SIG-M5 treated with dmso at 0.1 percent for 504 hours (cell line): ENCODE measurements around the gene SGMS1.
A peak's percentile ranks its signal among the peaks of the same experiment; 100 is the strongest.
"Not testable (repeated sequence)": the region's sequence is repeated elsewhere in the genome, so short reads cannot be mapped to it uniquely, and the experiment has no call there.

Source experiments
- DNase-seq: peaks from one replicate; lab custom pipeline; 2025; ENCODE audit not compliant: unreplicated experiment; lab: John Stamatoyannopoulos, UW

SGMS1 gene

DNA sequence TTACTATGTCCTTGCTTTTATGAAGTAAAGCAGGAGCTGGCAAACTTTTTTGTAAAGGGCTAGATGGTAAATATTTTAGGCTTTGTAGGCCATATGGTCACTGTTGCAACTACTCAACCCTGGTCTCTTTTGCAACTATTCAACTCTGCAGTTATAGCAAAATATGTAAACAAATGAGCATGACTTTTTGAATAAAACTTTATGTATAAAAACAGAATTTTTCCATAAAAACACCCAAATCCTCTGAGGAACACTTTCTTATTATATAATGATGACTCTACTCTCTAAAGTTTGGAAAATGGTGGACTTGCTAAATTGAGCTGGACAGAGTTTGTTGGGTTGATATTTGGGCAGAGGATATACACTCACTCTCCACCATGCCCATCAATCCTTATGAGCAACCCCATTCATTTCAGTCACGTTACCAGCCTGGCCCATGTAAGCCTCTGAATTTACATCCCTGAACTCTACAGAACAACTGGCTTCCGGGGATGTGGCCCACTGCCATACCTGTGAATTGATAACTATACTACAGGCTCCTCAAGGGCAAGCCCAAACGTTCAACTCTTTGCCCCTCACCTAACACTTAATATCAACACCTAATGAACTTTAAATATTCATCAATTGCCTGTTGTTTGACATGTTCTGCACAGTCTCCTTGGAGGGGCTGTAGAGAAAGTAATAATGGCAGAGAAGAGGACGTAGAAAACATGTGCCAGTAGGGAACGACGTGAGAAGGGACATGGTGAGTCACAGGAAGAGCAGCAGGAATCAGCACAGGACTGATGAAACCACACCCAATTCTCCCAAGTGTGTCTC is 37.6 kb downstream of the SGMS1 start:
- no peak for DNase-seq

GRCh38 chr10:50582766-50583762 is 40.7 kb downstream of the SGMS1 start:
- no peak for DNase-seq

DNA sequence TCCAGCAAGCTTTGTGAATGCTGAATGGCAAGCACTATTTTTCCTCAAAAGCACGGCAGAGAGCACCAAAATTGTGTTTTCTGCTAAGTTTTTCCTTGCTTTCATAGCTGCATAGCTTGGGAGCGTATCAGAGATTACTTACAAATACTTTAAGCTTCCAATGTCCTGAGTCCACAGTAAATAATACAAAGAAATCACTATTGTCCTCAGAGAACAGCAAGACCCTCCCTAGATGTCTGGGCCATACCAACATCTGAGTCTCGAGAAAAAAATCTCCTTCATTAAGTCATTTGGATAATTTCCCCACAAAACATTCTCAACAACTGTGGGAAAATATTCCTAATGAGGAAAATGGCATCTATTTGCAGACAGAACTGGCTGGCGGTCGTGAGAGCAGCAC is 41.7 kb downstream of the SGMS1 start:
- no peak for DNase-seq

- no peak for DNase-seq
These were observed 43.4 kb downstream of the SGMS1 start for GRCh38 chr10:50580262-50580891.

GRCh38 chr10:50579491-50580261 is 44.1 kb downstream of the SGMS1 start:
- DNase-seq = peak; percentile 17

DNA sequence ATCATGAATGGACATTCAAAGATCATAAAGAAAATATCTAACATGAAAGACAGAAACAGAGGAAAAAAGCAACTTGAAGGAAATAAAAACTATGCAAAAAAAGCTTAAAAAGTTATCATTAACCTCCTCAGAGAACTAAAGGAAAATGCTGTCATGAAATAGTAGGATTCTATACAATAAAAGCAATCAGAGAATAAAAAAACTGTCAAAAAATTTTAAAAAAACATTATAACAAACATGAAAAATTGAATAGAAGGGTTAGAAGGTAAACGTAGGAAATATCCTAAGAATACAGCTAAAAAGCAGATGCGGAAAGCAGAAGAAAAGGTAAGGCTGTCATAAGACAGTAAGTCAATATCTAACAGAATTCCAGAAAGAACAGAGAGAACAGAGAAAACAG is 44.8 kb downstream of the SGMS1 start:
- DNase-seq = no peak

- DNase-seq = no peak
These were observed 45.9 kb downstream of the SGMS1 start for GRCh38 chr10:50577681-50578350.

DNA sequence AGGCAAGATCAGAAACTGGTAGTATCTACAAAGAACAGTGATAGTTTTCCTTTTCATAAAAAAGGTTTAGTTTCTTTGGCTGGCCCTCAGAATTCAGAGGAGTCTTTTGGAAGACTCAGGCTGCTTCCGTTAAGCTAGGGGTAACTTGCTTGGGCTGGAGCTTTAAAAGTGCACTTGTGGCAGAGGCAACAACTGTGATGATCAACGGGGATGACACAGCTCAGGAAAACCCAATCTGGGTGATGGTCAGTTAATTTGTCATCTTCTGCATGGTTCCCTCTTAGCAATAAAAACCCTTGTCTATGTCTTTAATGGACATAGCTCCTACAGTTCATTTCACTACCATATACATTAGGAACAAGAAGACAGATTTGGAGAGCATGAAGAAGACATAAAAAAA is 46.7 kb downstream of the SGMS1 start:
- no peak for DNase-seq

DNA sequence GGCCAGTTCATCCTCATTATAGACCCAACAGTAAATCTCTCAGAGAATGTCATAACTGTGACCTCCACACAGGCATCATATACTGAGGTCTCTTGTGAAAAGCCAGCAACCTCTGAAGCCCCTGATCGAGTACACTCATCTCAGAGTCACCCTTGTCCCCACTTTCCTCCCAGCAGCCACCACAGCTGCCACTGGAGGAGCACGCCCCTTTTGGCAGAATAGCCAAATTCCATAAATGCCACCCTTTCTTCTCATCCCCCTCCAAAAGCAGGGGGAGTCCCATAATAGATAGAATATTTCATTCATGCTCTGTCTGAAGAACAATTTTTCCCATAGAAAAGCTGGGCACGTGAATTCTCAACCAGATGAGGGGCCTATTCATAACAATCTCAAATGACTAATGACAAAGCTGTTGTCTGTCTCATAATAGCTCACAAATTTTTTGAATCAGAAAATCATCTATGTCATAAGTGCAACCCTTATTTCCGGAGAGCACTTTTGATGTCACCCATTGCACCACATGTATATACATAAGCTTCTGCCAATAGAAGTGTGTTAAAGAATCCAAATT is 47.4 kb downstream of the SGMS1 start:
- DNase-seq = no peak

DNA sequence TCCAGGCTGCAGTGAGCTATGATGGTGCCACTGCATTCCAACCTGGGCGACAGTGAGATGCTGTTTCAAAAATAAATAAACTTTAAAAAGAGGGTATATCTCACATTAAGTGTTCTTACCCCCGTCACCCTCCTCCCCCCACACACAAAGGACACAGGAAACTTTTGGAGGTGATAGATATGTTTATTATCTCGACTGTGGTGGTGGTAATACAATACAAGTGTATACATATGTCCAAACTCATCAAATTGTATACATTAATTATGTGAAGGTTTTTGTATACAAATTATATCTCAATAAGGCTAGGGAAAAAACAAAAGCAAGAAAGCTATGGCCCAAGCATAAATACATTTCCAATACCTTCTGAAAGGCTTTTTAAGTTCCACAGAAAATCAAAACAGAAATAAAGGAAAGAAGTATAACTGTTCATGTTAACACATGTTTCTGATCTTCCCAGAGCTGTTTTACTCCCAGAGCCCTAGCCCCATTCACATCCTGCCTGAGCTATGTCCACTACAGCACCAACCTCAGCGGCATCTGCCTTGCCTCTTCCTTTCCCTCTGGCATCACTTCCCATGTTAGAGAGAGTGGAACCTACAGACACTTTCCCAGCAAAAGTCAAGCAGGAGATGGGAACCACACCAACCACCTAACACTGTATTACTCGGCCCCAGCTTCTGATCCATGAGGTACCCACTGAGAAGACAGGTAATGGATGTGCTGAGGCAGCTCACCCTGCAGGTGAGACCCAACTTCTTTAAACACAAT is 48.1 kb downstream of the SGMS1 start:
- DNase-seq = no peak

GRCh38 chr10:50574931-50575330 is 48.8 kb downstream of the SGMS1 start:
- no peak for DNase-seq

GRCh38 chr10:50574305-50574704 is 49.5 kb downstream of the SGMS1 start:
- DNase-seq = no peak

DNA sequence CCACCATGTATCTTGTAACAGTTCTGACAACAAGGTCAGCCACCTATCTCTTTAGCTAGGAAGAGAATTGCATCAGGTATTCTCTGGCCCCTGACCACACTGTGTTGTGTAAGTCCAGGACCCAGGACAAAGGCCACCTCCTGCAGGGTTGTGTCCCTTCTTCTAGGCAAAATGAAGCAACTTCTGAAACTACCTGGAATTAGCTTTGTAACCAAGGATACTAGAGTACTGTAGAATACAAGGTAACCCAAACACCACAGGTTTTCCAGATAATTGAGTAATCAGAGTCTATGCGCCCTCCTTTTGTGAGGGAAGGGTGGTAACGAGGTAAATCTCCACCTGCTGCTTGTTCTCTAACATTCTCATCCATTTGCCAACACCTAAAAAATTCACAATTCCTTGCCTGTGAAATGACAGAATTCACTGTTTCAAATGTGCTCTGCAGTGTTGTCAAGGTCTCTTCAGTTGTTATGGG is 51.7 kb downstream of the SGMS1 start:
- DNase-seq = no peak

GRCh38 chr10:50568750-50569149 is 55.0 kb downstream of the SGMS1 start:
- DNase-seq = not testable (repeated sequence)

- DNase-seq = no peak
These were observed 56.4 kb downstream of the SGMS1 start for GRCh38 chr10:50567384-50567783.

GRCh38 chr10:50566150-50566549 is 57.6 kb downstream of the SGMS1 start:
- no peak for DNase-seq

GRCh38 chr10:50565301-50566083 is 58.3 kb downstream of the SGMS1 start:
- DNase-seq = no peak

- DNase-seq = no peak
These were observed 59.9 kb downstream of the SGMS1 start for GRCh38 chr10:50563906-50564305.
